Stimulated activated CD8-positive, alpha-beta memory T cell treated with anti-CD3 and anti-CD28 coated beads, Interleukin-4, amount 100 ng/mL, for 1 hour (primary cell): ENCODE data around the gene YTHDF1.

ENCODE experiments used
- DNase-seq, 2 donors: peaks; one replicate each; pipeline ENCODE4 v3.0.0-alpha.2; 2020; ENCODE audit warnings: low read depth in 2 of 2, low spot score in 1 of 2

YTHDF1 gene

GRCh38 chr20:63210011-63210605 is 5.8 kb downstream of the YTHDF1 start:
- no peak for DNase-seq

- no peak for DNase-seq
These were observed 7.5 kb downstream of the YTHDF1 start for GRCh38 chr20:63208346-63208909.

- DNase-seq: no peak
These were observed 9.1 kb downstream of the YTHDF1 start for GRCh38 chr20:63206878-63207277.

GRCh38 chr20:63205896-63206295 is 10.0 kb downstream of the YTHDF1 start:
- no peak for DNase-seq

- DNase-seq: no peak
These were observed 11.6 kb downstream of the YTHDF1 start for GRCh38 chr20:63204362-63204761.

GRCh38 chr20:63202811-63203526 is 13.0 kb downstream of the YTHDF1 start:
- DNase-seq: no peak

- no peak for DNase-seq
These were observed 13.9 kb downstream of the YTHDF1 start for GRCh38 chr20:63202021-63202420.

GRCh38 chr20:63198606-63199005 is 17.3 kb downstream of the YTHDF1 start:
- DNase-seq: no peak

GRCh38 chr20:63196768-63197470 is 19.0 kb downstream of the YTHDF1 start:
- DNase-seq: no peak

GRCh38 chr20:63194797-63195173 is 21.1 kb downstream of the YTHDF1 start:
- DNase-seq: no peak

GRCh38 chr20:63194007-63194796 is 21.7 kb downstream of the YTHDF1 start:
- DNase-seq: no peak

- no peak for DNase-seq
These were observed 23.2 kb downstream of the YTHDF1 start for GRCh38 chr20:63192721-63193120.

GRCh38 chr20:63191400-63191799 is 24.5 kb downstream of the YTHDF1 start:
- no peak for DNase-seq

GRCh38 chr20:63190828-63191227 is 25.1 kb downstream of the YTHDF1 start:
- DNase-seq: no peak

GRCh38 chr20:63189846-63190559 is 25.9 kb downstream of the YTHDF1 start:
- no peak for DNase-seq

- no peak for DNase-seq
These were observed 26.6 kb downstream of the YTHDF1 start for GRCh38 chr20:63189322-63189642.

GRCh38 chr20:63188641-63189321 is 27.1 kb downstream of the YTHDF1 start:
- DNase-seq: no peak

GRCh38 chr20:63188159-63188442 is 27.8 kb downstream of the YTHDF1 start:
- DNase-seq: no peak

- DNase-seq: no peak
These were observed 28.4 kb downstream of the YTHDF1 start for GRCh38 chr20:63187338-63188158.
